Putamen (tissue), 1 donor: ENCODE results near the gene OSM.
"Not testable (repeated sequence)": the region's sequence is repeated elsewhere in the genome, so short reads cannot be mapped to it uniquely, and the experiment has no call there.

Experiments used
- DNase-seq: peaks from one replicate; pipeline ENCODE4 v3.0.0-alpha.2; 2016; ENCODE audit warnings: low spot score

OSM gene

GRCh38 chr22:30244641-30245040 is 22.0 kb downstream of the OSM start:
- DNase-seq: no peak

- DNase-seq: no peak
These were observed 22.6 kb downstream of the OSM start for GRCh38 chr22:30244066-30244465.

GRCh38 chr22:30243661-30244060 is 23.0 kb downstream of the OSM start:
- no peak for DNase-seq

GRCh38 chr22:30241576-30242371 is 24.9 kb downstream of the OSM start:
- DNase-seq: no peak

- DNase-seq: no peak
These were observed 25.9 kb downstream of the OSM start for GRCh38 chr22:30240541-30241417.

- no peak for DNase-seq
These were observed 26.9 kb downstream of the OSM start for GRCh38 chr22:30239488-30240405.

GRCh38 chr22:30238661-30239487 is 27.8 kb downstream of the OSM start:
- DNase-seq: no peak

- no peak for DNase-seq
These were observed 28.5 kb downstream of the OSM start for GRCh38 chr22:30238136-30238535.

GRCh38 chr22:30236875-30237274 is 29.8 kb downstream of the OSM start:
- DNase-seq: no peak

- DNase-seq: no peak
These were observed 30.9 kb downstream of the OSM start for GRCh38 chr22:30235687-30236170.

GRCh38 chr22:30234786-30235470 is 31.7 kb downstream of the OSM start:
- no peak for DNase-seq

GRCh38 chr22:30234325-30234724 is 32.3 kb downstream of the OSM start:
- not testable (repeated sequence) for DNase-seq

- no peak for DNase-seq
These were observed 33.1 kb downstream of the OSM start for GRCh38 chr22:30233582-30233981.

- DNase-seq: no peak
These were observed 33.9 kb downstream of the OSM start for GRCh38 chr22:30232716-30233218.

- DNase-seq: no peak
These were observed 35.7 kb downstream of the OSM start for GRCh38 chr22:30230787-30231461.

GRCh38 chr22:30230330-30230729 is 36.3 kb downstream of the OSM start:
- DNase-seq: no peak

GRCh38 chr22:30228509-30229359 is 37.9 kb downstream of the OSM start:
- DNase-seq: no peak

GRCh38 chr22:30227438-30228228 is 39.0 kb downstream of the OSM start:
- DNase-seq: no peak
